IMR-90 (cell line): ENCODE data around the gene CNST. TPM values are rescaled to one million over a fixed set of nuclear protein-coding genes. Genes with fewer than 3 reads are reported as not detected.

Experiments
- ATAC-seq: fragments of 200-7000 bp; cut with Tn5 transposase; 2 replicates; pipeline ENCODE4 v1.9.1; 2020; ENCODE audit warnings: low read depth, mild to moderate bottlenecking, moderate library complexity
- BruUV-seq: library from RNA; stranded (reverse); fragments of 400-500 nt; replicated peaks from 2 replicates; lab custom pipeline; 2021; lab: Mats Ljungman, UMichigan
- CTCF ChIA-PET: fragments of 300-600 bp; formaldehyde crosslinking; extraction: SDS; loops from one replicate; lab custom pipeline; 2021; ENCODE audit warnings: antibody characterized with exemption; lab: Yijun Ruan, JAX
- POLR2A ChIA-PET: fragments of 300-600 bp; sonication (Branson Sonifier 250); formaldehyde crosslinking; loops from one replicate; lab custom pipeline; 2022; ENCODE audit warnings: antibody characterized with exemption; ENCODE audit not compliant: unreplicated experiment; lab: Charles Lee
- DNase-seq: peaks from one replicate; pipeline ENCODE4 v3.0.0; 2013
- H2AFZ ChIP-seq: replicated peaks from 2 replicates; pipeline ENCODE3; 2013; ENCODE audit warnings: low read length, mild to moderate bottlenecking; ENCODE audit not compliant: poor library complexity
- H2AK5ac ChIP-seq: 2 replicates; pipeline ENCODE4 v1.6.1; 2013; ENCODE audit warnings: low read depth, low read length, inconsistent platforms
- H2AK9ac ChIP-seq: replicated peaks from 2 replicates; pipeline ENCODE3; 2013; ENCODE audit warnings: mild to moderate bottlenecking, low read depth, low read length, moderate library complexity; ENCODE audit not compliant: poor library complexity
- H2BK120ac ChIP-seq: 2 replicates; pipeline ENCODE4 v1.6.1; 2013; ENCODE audit warnings: low read depth, low read length, inconsistent platforms
- H2BK15ac ChIP-seq: 3 replicates; pipeline ENCODE4 v1.6.1; 2013; ENCODE audit warnings: low read depth, low read length, inconsistent platforms
- H2BK20ac ChIP-seq: 2 replicates; pipeline ENCODE4 v1.6.1; 2013; ENCODE audit warnings: low read depth, mild to moderate bottlenecking, inconsistent platforms, low read length, moderate library complexity
- H2BK5ac ChIP-seq: 2 replicates; pipeline ENCODE4 v1.6.1; 2013; ENCODE audit warnings: mild to moderate bottlenecking, low read depth, low read length, inconsistent platforms; ENCODE audit not compliant: poor library complexity, severe bottlenecking
- H3K14ac ChIP-seq: replicated peaks from 2 replicates; pipeline ENCODE4 v1.6.1; 2013; ENCODE audit warnings: low read depth, low read length, inconsistent platforms
- H3K18ac ChIP-seq: 2 replicates; pipeline ENCODE4 v1.6.1; 2013; ENCODE audit warnings: low read depth, low read length, control low read depth
- H3K23ac ChIP-seq: 2 replicates; pipeline ENCODE4 v1.6.1; 2013; ENCODE audit warnings: low read depth, low read length, inconsistent platforms
- H3K27ac ChIP-seq: 2 replicates; pipeline ENCODE4 v1.5.1; 2013; ENCODE audit warnings: mild to moderate bottlenecking, control low read depth, low read length; ENCODE audit not compliant: insufficient read depth
- H3K27me3 ChIP-seq: 2 replicates; pipeline ENCODE4 v1.6.1; 2013; ENCODE audit warnings: low read length; ENCODE audit not compliant: control insufficient read depth, insufficient read depth
- H3K36me3 ChIP-seq: 2 replicates; pipeline ENCODE4 v1.6.1; 2013; ENCODE audit warnings: low read length, mixed read lengths; ENCODE audit not compliant: control insufficient read depth, insufficient read depth
- H3K4ac ChIP-seq: 2 replicates; pipeline ENCODE4 v1.6.1; 2013; ENCODE audit warnings: low read depth, low read length, inconsistent platforms
- H3K4me1 ChIP-seq: 2 replicates; pipeline ENCODE4 v1.6.1; 2013; ENCODE audit warnings: low read length, mixed read lengths; ENCODE audit not compliant: control insufficient read depth, insufficient read depth
- H3K4me2 ChIP-seq: 2 replicates; pipeline ENCODE4 v1.6.1; 2013; ENCODE audit warnings: low read depth, mild to moderate bottlenecking, control low read depth, low read length, moderate library complexity
- H3K4me3 ChIP-seq: 2 replicates; pipeline ENCODE4 v1.5.1; 2013; ENCODE audit warnings: low read depth, mild to moderate bottlenecking, control low read depth, low read length, moderate library complexity; ENCODE audit not compliant: insufficient read depth
- H3K56ac ChIP-seq: 2 replicates; pipeline ENCODE4 v1.6.1; 2013; ENCODE audit warnings: low read length, inconsistent platforms; ENCODE audit not compliant: insufficient read depth; ENCODE audit errors: extremely low read depth
- H3K79me1 ChIP-seq, 2 experiments: 2 replicates each; pipeline ENCODE4 v1.6.1; 2013; ENCODE audit warnings: low read length in 2 of 2, inconsistent platforms in 1 of 2, low read depth in 1 of 2
- H3K9ac ChIP-seq: 2 replicates; pipeline ENCODE4 v1.6.1; 2013; ENCODE audit warnings: low read depth, low read length, control low read depth
- H3K9me1 ChIP-seq: 2 replicates; pipeline ENCODE4 v1.6.1; 2013; ENCODE audit warnings: low read length, inconsistent platforms; ENCODE audit not compliant: insufficient read depth
- H3K9me3 ChIP-seq: 2 replicates; pipeline ENCODE4 v1.6.1; 2013; ENCODE audit warnings: low read length; ENCODE audit not compliant: control insufficient read depth, insufficient read depth
- H4K20me1 ChIP-seq: 2 replicates; pipeline ENCODE4 v1.6.1; 2013; ENCODE audit warnings: low read length, inconsistent platforms; ENCODE audit not compliant: insufficient read depth
- H4K5ac ChIP-seq: 2 replicates; pipeline ENCODE4 v1.6.1; 2013; ENCODE audit warnings: mild to moderate bottlenecking, low read depth, low read length, control low read depth
- H4K8ac ChIP-seq, 2 experiments: 2 replicates each; pipeline ENCODE4 v1.6.1; 2013; ENCODE audit warnings: low read depth in 2 of 2, low read length in 2 of 2, control low read depth in 1 of 2, inconsistent platforms in 1 of 2
- H4K91ac ChIP-seq: 2 replicates; pipeline ENCODE4 v1.6.1; 2013; ENCODE audit warnings: low read depth, low read length, inconsistent platforms; ENCODE audit not compliant: insufficient read depth
- BHLHE40 ChIP-seq: fragments of 150-350 bp; IDR thresholded peaks from 2 replicates; pipeline ENCODE4 v1.6.1; 2016; ENCODE audit warnings: mild to moderate bottlenecking, low read depth, low read length
- CEBPB ChIP-seq: IDR thresholded peaks from 2 replicates; pipeline ENCODE4 v1.6.1; 2012; ENCODE audit warnings: low read depth, low read length, improper control_type of control experiment
- CHD1 ChIP-seq: IDR thresholded peaks from 2 replicates; pipeline ENCODE4 v1.6.1; 2012; ENCODE audit warnings: low read depth, low read length, improper control_type of control experiment
- CTCF ChIP-seq: conservative IDR thresholded peaks from 2 replicates; pipeline ENCODE4 v1.5.1; 2012; ENCODE audit warnings: mild to moderate bottlenecking, low read depth, low read length, improper control_type of control experiment
- ELK1 ChIP-seq: fragments of 150-350 bp; IDR thresholded peaks from 2 replicates; pipeline ENCODE4 v1.6.1; 2016; ENCODE audit warnings: low read depth, mild to moderate bottlenecking, low read length, moderate library complexity, borderline replicate concordance
- FOS ChIP-seq: fragments of 150-350 bp; IDR thresholded peaks from 2 replicates; pipeline ENCODE4 v1.6.1; 2016; ENCODE audit warnings: low read depth, low read length
- MAZ ChIP-seq: IDR thresholded peaks from 2 replicates; pipeline ENCODE4 v1.6.1; 2012; ENCODE audit warnings: low read depth, mild to moderate bottlenecking, low read length, improper control_type of control experiment, moderate library complexity, borderline replicate concordance
- POLR2A ChIP-seq: IDR thresholded peaks from 2 replicates; pipeline ENCODE4 v1.6.1; 2012; ENCODE audit warnings: mild to moderate bottlenecking, low read depth, low read length
- RAD21 ChIP-seq: IDR thresholded peaks from 2 replicates; pipeline ENCODE4 v1.6.1; 2012; ENCODE audit warnings: low read length, improper control_type of control experiment
- RCOR1 ChIP-seq: IDR thresholded peaks from 2 replicates; pipeline ENCODE4 v1.6.1; 2012; ENCODE audit warnings: mild to moderate bottlenecking, low read length, improper control_type of control experiment; ENCODE audit not compliant: insufficient replicate concordance
- RFX5 ChIP-seq: IDR thresholded peaks from 2 replicates; pipeline ENCODE4 v1.8.0; 2012; ENCODE audit warnings: low read depth, mild to moderate bottlenecking, low read length, moderate library complexity
- SMC3 ChIP-seq: fragments of 150-350 bp; IDR thresholded peaks from 2 replicates; pipeline ENCODE4 v1.6.1; 2016; ENCODE audit warnings: low read depth, mild to moderate bottlenecking, antibody characterized with exemption, low read length, moderate library complexity
- USF2 ChIP-seq: fragments of 150-350 bp; IDR thresholded peaks from 2 replicates; pipeline ENCODE4 v1.6.1; 2017; ENCODE audit warnings: mild to moderate bottlenecking, antibody characterized with exemption, low read length, low read depth
- WGBS, 2 experiments: methylation state at CpG; one replicate each; pipeline versions ENCODE4 v1.1.5 to v1.1.7; 2013; ENCODE audit warnings: missing lambda C conversion rate in 2 of 2; ENCODE audit not compliant: insufficient read length in 1 of 2; ENCODE audit errors: extremely low coverage in 2 of 2; 5-methylcytosine and 5-hydroxymethylcytosine counted together
- dilution Hi-C: fragments of 300-500 bp; cut with HindIII; formaldehyde crosslinking; loops from one replicate; pipeline ENCODE4 v1.14.3; 2018; ENCODE audit warnings: low sequenced_read_pairs; ENCODE audit not compliant: unreplicated experiment
- in situ Hi-C: fragments of 300-500 bp; cut with MboI; formaldehyde crosslinking; loops from 3 replicates; pipeline ENCODE4 v1.14.3; 2019; ENCODE audit warnings: low sequenced_read_pairs, inconsistent platforms, mixed read lengths
- intact Hi-C: fragments of 100-400 bp; cut with micrococcal nuclease; formaldehyde crosslinking; loops from 2 replicates; pipeline ENCODE4 v1.10.0; 2022
- polyA plus RNA-seq, 3 experiments: library from polyadenylated mRNA; depleted of rRNA; stranded (reverse); fragments of >200 nt; gene quantifications; 2 replicates each; pipeline ENCODE4 v1.2.3, GENCODE V29; 2012; ENCODE audit warnings: low replicate concordance in 1 of 3
- total RNA-seq: library from RNA; depleted of rRNA; stranded (reverse); fragments of >200 nt; gene quantifications from 2 replicates; pipeline ENCODE4 v1.2.3, GENCODE V29; 2012

CNST gene
- total and polyA plus RNA-seq, 2 of the 4 experiments (the other 2 are of a cell fraction): 15.4 to 25.5 TPM

- no peak overlapping the region for H2AK5ac ChIP-seq
- no TSS peak for BruUV-seq
- no peak for TF ChIP-seq ELK1
- no peak for TF ChIP-seq CHD1
- TF ChIP-seq RFX5: no peak
- no peak for TF ChIP-seq POLR2A
- TF ChIP-seq RCOR1: no peak
- no peak for TF ChIP-seq CTCF
- no peak for TF ChIP-seq RAD21
- no peak for TF ChIP-seq MAZ
- no peak for TF ChIP-seq USF2
- TF ChIP-seq SMC3: no peak
- no peak for TF ChIP-seq CEBPB
- TF ChIP-seq BHLHE40: no peak
- no peak for TF ChIP-seq FOS
- H3K18ac ChIP-seq: no peak overlapping the region
- no peak overlapping the region for H4K5ac ChIP-seq
- no peak overlapping the region for H3K4me3 ChIP-seq
- CTCF ChIA-PET: no interaction called here
- no peak overlapping the region for H2BK20ac ChIP-seq
- H3K36me3 ChIP-seq: no peaks in the 10 kb centered on the region
- no peak overlapping the region for H3K56ac ChIP-seq
- no peaks in the 10 kb centered on the region for H3K9me3 ChIP-seq
- peaks cover 4% of the 10 kb centered on the region; the same call in 1 of the 2 replicates for H3K4me1 ChIP-seq
- H3K79me1 ChIP-seq: no peaks in the 10 kb centered on the region; a peak in 1 of 4 replicates
- no peak overlapping the region for H3K9ac ChIP-seq
- DNase-seq (no peak), ATAC-seq (no peak)
- dilution Hi-C loops (no loop called here), in situ Hi-C loops (loop anchor here (25.0 kb wide), 1 partner anchor 1521 kb away; the partner anchor contains the start of gene KIF26B), intact Hi-C loops (no loop called here)
- H3K14ac ChIP-seq: no peak overlapping the region
- H3K4ac ChIP-seq: no peak overlapping the region
- no peak overlapping the region for H4K8ac ChIP-seq
- H2AK9ac ChIP-seq: no peak overlapping the region
- POLR2A ChIA-PET: no interaction called here
- no peaks in the 10 kb centered on the region for H3K27me3 ChIP-seq
- H3K4me2 ChIP-seq: no peak overlapping the region
- 91% methylated on average over 6 of the region's 9 CpGs; no CpG with 5 or more reads in 1 of the 2 experiments for WGBS, 2 experiments
- no peak overlapping the region for H2AFZ ChIP-seq
- H2BK15ac ChIP-seq: no peak overlapping the region
- no peak overlapping the region for H2BK5ac ChIP-seq
- no peak overlapping the region for H3K23ac ChIP-seq
- no peak overlapping the region for H2BK120ac ChIP-seq
- no peaks in the 10 kb centered on the region for H4K20me1 ChIP-seq
- H4K91ac ChIP-seq: no peak overlapping the region
- H3K27ac ChIP-seq: no peak overlapping the region
- peaks cover 8% of the 10 kb centered on the region for H3K9me1 ChIP-seq
These were observed 117.3 kb downstream of the CNST start for GRCh38 chr1:246683521-246683920.
